Transverse colon (tissue), 4 donors: ENCODE data around the gene MOCS2.

Experiments used
- CTCF ChIP-seq, 5 experiments: fragments of 200-600 bp in 3 of 5; fragments of 450-650 bp in 2 of 5; sonication (generic) in 3 of 5; IDR thresholded peaks; 1 replicate in 2 of 5; 2 replicates in 3 of 5; pipeline ENCODE4 v1.5.1; 2016 to 2017; ENCODE audit warnings: antibody characterized with exemption in 5 of 5, inconsistent platforms in 3 of 5, mild to moderate bottlenecking in 2 of 5, moderate library complexity in 1 of 5
- POLR2AphosphoS5 ChIP-seq, 3 donors: sonication (generic); formaldehyde crosslinking; IDR thresholded peaks; one replicate each; pipeline ENCODE4 v1.6.1; 2016; ENCODE audit warnings: antibody characterized with exemption in 3 of 3

GRCh38 chr5:53091289-53091688 lies 18.3 kb downstream of the MOCS2 start:
- TF ChIP-seq CTCF (IDR thresholded peaks at IDR 0.05) (no peak), POLR2AphosphoS5 (IDR thresholded peaks at IDR 0.05) (no peak)
